GM21723 (cell line): ENCODE measurements around the gene SFXN2.
A peak's percentile ranks its signal among the peaks of the same experiment; 100 is the strongest.
"Not testable (repeated sequence)": the region's sequence is repeated elsewhere in the genome, so short reads cannot be mapped to it uniquely, and the experiment has no call there.

Experiments used
- ATAC-seq: cut with Tn5 transposase; IDR thresholded peaks from one replicate; pipeline ENCODE4 v1.9.1; 2021; ENCODE audit warnings: mild to moderate bottlenecking, moderate library complexity; ENCODE audit not compliant: unreplicated experiment

The SFXN2 gene

GRCh38 chr10:102679596-102679995 lies 34.8 kb upstream of the SFXN2 start:
- no peak for ATAC-seq

DNA sequence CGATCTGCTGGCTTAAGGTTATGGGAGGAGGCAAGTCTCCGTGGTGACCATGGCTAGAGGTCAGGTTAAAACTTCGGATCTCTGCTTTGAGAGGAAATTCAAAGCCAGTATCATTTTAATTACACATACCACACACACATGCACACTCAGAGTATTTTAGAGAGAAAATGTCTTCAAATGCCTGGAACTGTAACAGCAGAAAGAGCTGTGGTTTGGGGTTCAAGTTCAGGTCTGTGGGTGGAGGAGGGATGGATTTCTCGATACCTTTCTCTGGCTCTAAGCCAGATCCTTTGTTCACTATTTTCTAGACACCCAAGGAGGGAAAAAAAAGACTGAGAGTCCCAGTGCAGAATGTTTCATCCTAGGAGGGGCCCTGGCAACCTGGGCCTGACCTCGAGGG lies 32.7 kb upstream of the SFXN2 start:
- no peak for ATAC-seq

- no peak for ATAC-seq
Measured at GRCh38 chr10:102682416-102682815, 32.0 kb upstream of the SFXN2 start.

DNA sequence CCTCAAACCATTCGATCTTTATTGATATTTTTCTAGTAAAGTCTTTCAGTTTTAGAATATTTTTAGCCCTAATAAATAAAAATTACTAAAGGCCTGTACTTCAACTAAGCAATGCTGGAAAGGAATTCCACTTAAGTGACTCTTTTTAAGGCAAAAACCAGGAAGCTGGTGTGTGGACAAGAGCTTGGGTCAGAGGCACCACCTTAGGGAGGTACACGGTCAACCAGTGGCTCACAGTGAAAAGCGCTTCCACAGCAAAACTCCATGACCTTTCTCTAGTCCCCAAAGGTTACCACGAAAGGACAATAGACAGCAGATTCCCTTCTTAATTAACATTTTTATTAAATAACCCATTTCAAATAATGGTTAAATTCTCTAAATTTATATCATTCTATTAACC lies 31.5 kb upstream of the SFXN2 start:
- ATAC-seq: no peak

DNA sequence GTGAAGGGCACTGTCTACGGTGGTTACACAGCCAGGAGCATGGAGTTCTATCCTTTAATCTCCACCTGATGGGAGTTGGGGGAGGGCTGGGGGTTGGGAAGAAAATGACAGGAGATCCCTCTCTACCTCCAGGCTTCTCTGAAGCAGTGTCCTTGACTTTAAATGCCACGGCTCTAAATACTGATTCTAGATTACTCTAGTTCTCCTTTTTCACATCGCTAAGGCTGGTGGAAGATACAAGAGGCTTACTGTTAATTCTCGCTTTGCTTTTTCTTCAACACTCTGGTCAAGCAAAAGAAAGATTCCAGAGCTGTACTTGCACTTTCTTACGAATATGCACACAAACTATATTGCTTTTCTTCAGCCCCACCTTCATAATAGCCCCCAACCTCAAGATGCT lies 30.7 kb upstream of the SFXN2 start:
- ATAC-seq: no peak

- ATAC-seq: no peak
Measured at GRCh38 chr10:102691285-102692066, 23.0 kb upstream of the SFXN2 start.

GRCh38 chr10:102695401-102695800 lies 19.0 kb upstream of the SFXN2 start:
- ATAC-seq: not testable (repeated sequence)

- no peak for ATAC-seq
Measured at GRCh38 chr10:102696736-102697135, 17.7 kb upstream of the SFXN2 start.

DNA sequence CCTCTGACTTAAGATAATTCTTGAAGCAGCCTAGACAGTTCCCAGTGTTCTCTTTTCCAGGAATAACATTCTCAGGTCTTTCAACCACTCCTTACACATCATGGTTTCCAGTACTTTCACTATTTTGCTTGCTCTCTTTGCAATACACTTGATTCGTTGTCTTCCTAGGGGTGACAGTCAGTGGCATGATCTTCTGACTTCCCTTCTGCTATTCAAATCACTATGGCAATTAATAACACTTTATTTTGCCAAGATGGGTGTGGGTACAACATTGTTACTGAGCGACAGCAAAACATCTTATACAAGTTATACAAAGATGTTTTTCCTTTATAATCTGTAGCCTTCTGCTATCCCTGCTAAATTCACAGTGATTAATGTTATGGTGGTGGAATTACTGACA lies 15.5 kb upstream of the SFXN2 start:
- ATAC-seq: no peak

GRCh38 chr10:102701272-102701671 lies 13.2 kb upstream of the SFXN2 start:
- no peak for ATAC-seq

DNA sequence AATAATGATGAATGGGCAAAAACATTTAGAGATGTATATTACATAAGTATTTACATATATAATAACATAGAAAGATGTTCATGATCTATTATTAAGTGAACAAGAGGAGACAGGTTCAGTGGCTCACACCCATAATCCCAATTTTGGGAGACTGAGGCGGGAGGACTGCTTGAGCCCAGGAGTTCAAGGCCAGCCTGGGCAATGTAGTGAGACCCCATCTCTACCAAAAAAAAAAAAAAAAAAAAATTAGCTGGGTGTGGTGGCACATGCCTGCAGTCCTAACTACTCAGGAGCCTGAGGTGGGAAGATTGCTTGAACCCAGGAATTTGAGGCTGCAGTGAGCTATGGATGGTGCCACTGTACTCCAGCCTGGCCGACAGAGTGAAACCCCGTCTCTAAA lies 12.6 kb upstream of the SFXN2 start:
- no peak for ATAC-seq

GRCh38 chr10:102702742-102703141 lies 11.7 kb upstream of the SFXN2 start:
- ATAC-seq: no peak

DNA sequence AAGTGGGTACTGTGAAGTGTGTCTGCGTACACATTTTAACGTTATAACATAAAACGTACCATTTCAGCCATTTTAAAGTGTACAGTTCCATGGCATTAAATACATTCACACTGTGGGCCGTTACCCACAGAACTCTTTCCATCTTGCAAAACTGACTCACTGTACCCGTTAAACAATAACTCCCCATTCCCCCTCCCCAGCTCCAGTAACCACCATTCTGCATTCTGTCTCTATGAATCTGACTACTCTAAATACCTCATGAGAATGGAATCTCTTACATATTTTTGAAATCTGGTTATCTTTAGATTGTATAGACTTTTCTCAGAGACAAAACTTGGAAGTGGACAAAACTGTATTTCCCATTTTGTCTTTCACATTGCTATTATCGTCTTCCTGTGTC lies 9.5 kb upstream of the SFXN2 start:
- ATAC-seq: no peak

GRCh38 chr10:102705531-102705930 lies 8.9 kb upstream of the SFXN2 start:
- ATAC-seq: no peak

DNA sequence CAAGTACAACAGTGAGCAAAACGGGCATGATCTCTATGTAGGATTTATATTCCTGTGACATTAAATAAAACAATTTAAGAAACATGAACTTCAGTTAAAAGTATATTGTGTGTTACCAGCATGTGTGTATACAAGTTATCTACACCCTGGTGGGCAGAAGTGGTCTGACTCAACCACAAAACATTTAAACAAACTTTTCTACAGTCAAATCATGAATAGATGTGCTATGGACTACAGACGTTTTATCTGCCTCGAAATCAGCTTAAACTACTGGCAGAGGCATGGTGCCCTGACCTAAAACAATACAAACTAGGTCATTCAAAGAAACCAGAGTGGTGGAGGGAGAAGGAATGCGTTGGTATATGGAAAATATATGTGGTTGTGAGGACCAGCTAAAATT lies 3.8 kb upstream of the SFXN2 start:
- ATAC-seq: no peak

- no peak for ATAC-seq
Measured at GRCh38 chr10:102712089-102712488, 2.3 kb upstream of the SFXN2 start.

GRCh38 chr10:102712843-102713538 lies 1.4 kb upstream of the SFXN2 start:
- no peak for ATAC-seq

DNA sequence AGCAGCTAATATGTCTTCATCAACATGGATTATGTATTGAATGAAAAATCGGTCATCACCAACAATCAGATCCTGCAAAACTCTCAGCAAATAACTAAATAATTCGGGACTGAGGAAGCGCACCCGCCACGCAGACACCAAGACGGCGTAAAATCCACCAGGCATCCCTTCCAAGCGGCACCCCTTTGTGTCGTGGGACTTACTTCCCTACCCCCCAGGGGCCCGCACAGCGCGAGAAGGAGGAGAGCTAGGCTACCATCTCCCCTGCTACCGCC lies 960 bp upstream of the SFXN2 start:
- peak; percentile 43 for ATAC-seq

DNA sequence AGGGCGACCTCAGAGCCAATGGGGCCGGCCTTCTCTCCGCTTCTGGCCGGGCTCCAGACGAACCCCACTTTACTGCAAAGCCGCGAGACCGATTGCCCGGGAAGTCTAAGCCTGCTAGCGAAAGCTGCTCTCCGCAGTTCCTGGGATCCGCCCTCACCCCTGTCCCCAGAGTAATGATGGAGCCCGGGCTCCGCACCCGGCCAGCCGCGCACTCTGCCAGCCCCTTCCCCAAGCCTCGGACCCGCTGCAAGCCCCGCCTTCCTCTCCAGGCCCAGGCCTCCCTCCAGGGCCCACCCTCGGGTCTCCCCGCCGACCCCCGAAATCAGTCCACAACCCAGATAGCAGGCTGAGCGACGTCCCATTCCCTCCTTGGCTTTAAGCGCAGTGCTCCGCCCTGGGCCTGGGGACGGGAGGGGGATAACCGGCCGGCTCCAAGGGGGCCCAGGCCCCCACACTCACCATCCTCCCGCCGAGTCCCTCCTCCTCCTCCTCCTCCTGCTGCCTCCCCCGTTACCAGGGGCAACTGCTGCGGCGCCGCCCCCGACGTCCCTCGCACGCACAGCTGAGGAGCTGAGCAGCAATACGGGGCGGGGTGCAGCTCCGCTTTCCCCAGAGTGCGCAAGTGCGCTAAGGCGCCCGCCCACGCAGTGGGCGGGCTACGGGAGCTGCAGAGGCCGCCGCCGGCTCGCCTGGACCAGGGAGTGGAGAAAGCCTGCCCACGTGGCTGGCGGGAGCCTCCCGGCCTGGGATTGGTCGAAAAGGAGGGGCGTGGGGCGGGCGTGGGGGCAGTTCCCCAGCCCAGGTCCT lies 419 bp upstream of the SFXN2 start, which contains the start of gene ARL3:
Gene ARL3 (minus strand): TSS at position 584 of the 807 bp plus-strand sequence. CDS start 122 bp downstream, at position 462.
- ATAC-seq: peak; percentile 79

GRCh38 chr10:102715880-102716279 lies 1.4 kb downstream of the SFXN2 start:
- no peak for ATAC-seq

DNA sequence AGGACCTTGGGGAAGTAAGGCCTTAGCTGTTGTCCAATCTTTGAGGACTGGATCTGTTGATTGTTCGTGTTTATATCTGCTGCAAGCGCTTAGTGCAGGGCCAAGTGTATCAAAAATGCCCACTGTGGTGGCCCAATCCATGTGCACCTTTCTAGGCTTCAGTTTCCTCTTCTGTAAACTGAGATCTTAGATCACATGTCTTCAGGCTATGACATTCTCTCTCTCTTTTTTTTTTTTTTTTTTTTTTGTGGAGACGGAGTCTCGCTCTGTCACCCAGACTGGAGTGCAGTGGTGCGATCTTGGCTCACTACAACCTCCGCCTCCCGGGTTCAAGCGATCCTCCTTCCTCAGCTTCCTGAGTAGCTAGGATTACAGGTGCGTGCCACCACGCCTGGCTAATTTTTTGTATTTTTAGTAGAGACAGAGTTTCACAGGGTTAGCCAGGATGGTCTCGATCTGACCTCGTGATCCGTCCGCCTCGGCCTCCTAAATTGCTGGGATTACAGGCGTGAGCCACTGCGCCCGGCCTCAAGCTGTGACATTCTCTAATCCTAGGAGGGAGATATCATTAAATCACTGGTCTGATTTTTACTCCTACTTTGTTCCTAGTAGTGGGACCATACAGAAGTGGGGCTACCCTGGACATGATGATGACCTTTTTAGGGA lies 2.6 kb downstream of the SFXN2 start:
- not testable (repeated sequence) for ATAC-seq
